Measurements from ENCODE around the gene SPATA3.

Gene SPATA3

GRCh38 chr2:231028889-231029288 lies 33.0 kb downstream of the SPATA3 start:
- no peak for DNase-seq (ENCODE audit: low read depth in 2 of 2)

GRCh38 chr2:231029563-231029962 lies 33.6 kb downstream of the SPATA3 start:
- DNase-seq (ENCODE audit: low read depth in 2 of 2): no peak

- no peak for DNase-seq (ENCODE audit: low read depth in 2 of 2)
Observed at GRCh38 chr2:231030725-231031124, 34.8 kb downstream of the SPATA3 start.

GRCh38 chr2:231032575-231033140 lies 36.7 kb downstream of the SPATA3 start:
- no peak for DNase-seq (ENCODE audit: low read depth in 2 of 2)

GRCh38 chr2:231033147-231034132 lies 37.5 kb downstream of the SPATA3 start:
- DNase-seq (ENCODE audit: low read depth in 2 of 2): no peak

GRCh38 chr2:231034291-231034882 lies 38.5 kb downstream of the SPATA3 start:
- DNase-seq (ENCODE audit: low read depth in 2 of 2): no peak

GRCh38 chr2:231036131-231036530 lies 40.2 kb downstream of the SPATA3 start:
- no peak for DNase-seq (ENCODE audit: low read depth in 2 of 2)

GRCh38 chr2:231036578-231037106 lies 40.7 kb downstream of the SPATA3 start:
- no peak for DNase-seq (ENCODE audit: low read depth in 2 of 2)

- DNase-seq (ENCODE audit: low read depth in 2 of 2): no peak
Observed at GRCh38 chr2:231037202-231037730, 41.3 kb downstream of the SPATA3 start, which contains the start of gene C2orf72. Gene C2orf72, plus strand, starts transcription at chr2:231037523. Its CDS starts 43 bp downstream, at chr2:231037566.

GRCh38 chr2:231037731-231038482 lies 42.0 kb downstream of the SPATA3 start:
- no peak for DNase-seq (ENCODE audit: low read depth in 2 of 2)

GRCh38 chr2:231038483-231039293 lies 42.8 kb downstream of the SPATA3 start:
- DNase-seq (ENCODE audit: low read depth in 2 of 2): no peak

- DNase-seq (ENCODE audit: low read depth in 2 of 2): no peak
Observed at GRCh38 chr2:231039294-231039664, 43.4 kb downstream of the SPATA3 start.

- DNase-seq (ENCODE audit: low read depth in 2 of 2): no peak
Observed at GRCh38 chr2:231039821-231040364, 44.0 kb downstream of the SPATA3 start.

GRCh38 chr2:231041061-231041689 lies 45.3 kb downstream of the SPATA3 start:
- DNase-seq (ENCODE audit: low read depth in 2 of 2): no peak

GRCh38 chr2:231043796-231044195 lies 47.9 kb downstream of the SPATA3 start:
- no peak for DNase-seq (ENCODE audit: low read depth in 2 of 2)

- DNase-seq (ENCODE audit: low read depth in 2 of 2): no peak
Observed at GRCh38 chr2:231046916-231047273, 51.0 kb downstream of the SPATA3 start.

GRCh38 chr2:231047274-231047922 lies 51.5 kb downstream of the SPATA3 start:
- DNase-seq (ENCODE audit: low read depth in 2 of 2): no peak

GRCh38 chr2:231047923-231048915 lies 52.3 kb downstream of the SPATA3 start:
- DNase-seq (ENCODE audit: low read depth in 2 of 2): no peak

All from stimulated activated CD8-positive, alpha-beta memory T cell treated with anti-CD3 and anti-CD28 coated beads, Interleukin-2, amount 100 ng/mL, for 48 hours (primary cell).